SK-N-SH (cell line): ENCODE results near the gene EHD3.

Experiments
- EP300 ChIP-seq, 2 experiments: IDR thresholded peaks; 2 replicates each; pipeline versions ENCODE4 v1.4.0 to v1.6.1; 2012; ENCODE audit warnings: borderline replicate concordance in 1 of 2, low read depth in 1 of 2, low read length in 1 of 2
- JUND ChIP-seq: IDR thresholded peaks from 2 replicates; pipeline ENCODE4 v1.4.0; 2012
- NRF1 ChIP-seq: IDR thresholded peaks from 2 replicates; pipeline ENCODE4 v1.6.1; 2012; ENCODE audit warnings: low read depth, mild to moderate bottlenecking, low read length
- TF ChIP-seq, protein P1 (sequence below): fragments of 200-600 bp; sonication (generic); IDR thresholded peaks from 2 replicates; pipeline ENCODE4 v1.6.1; 2017; ENCODE audit warnings: antibody characterized with exemption, mild to moderate bottlenecking, moderate library complexity
- TF ChIP-seq, protein P2 (sequence below): IDR thresholded peaks from 2 replicates; pipeline ENCODE4 v1.4.0; 2012; ENCODE audit warnings: low read depth

DNA sequence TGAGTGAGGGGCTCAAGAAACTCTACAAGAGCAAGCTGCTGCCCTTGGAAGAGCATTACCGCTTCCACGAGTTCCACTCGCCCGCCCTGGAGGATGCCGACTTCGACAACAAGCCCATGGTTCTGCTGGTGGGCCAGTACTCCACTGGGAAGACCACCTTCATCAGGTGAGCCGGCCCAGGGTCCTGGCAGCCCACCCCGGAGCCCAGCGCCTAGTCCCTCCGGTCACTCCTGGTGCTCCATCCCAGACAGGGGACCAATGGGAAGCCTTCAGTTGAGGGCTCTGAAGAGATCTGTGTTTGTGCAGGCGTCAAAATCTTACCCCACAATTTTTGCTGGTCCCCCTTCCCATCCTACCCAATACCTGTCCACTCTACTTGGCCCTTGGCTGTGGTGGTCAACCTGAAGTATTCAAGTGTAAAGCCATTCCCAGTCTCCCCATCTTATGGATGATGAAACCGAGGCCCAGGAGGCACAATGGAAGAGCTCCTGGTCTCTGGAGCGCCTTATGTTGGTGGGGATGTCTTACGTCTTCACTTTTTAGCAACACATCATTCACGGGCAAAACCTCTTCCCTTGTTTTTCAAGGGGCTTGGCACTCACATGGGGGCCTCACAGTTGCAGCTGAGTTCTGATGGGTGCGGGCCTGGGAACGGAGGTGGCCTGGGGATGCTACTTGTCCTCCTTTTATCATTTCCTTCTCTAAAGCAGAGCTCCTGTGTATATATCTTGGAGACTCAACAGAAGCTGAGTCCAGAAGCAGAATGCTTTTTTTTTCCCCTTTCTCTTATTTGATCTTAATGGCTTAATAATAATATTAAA is 941 bp downstream of the EHD3 start:
- TF ChIP-seq, protein P1, sequence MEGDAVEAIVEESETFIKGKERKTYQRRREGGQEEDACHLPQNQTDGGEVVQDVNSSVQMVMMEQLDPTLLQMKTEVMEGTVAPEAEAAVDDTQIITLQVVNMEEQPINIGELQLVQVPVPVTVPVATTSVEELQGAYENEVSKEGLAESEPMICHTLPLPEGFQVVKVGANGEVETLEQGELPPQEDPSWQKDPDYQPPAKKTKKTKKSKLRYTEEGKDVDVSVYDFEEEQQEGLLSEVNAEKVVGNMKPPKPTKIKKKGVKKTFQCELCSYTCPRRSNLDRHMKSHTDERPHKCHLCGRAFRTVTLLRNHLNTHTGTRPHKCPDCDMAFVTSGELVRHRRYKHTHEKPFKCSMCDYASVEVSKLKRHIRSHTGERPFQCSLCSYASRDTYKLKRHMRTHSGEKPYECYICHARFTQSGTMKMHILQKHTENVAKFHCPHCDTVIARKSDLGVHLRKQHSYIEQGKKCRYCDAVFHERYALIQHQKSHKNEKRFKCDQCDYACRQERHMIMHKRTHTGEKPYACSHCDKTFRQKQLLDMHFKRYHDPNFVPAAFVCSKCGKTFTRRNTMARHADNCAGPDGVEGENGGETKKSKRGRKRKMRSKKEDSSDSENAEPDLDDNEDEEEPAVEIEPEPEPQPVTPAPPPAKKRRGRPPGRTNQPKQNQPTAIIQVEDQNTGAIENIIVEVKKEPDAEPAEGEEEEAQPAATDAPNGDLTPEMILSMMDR: no peak
- TF ChIP-seq, protein P2, sequence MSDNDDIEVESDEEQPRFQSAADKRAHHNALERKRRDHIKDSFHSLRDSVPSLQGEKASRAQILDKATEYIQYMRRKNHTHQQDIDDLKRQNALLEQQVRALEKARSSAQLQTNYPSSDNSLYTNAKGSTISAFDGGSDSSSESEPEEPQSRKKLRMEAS: no peak
- TF ChIP-seq NRF1: no peak
- no peak for TF ChIP-seq EP300 (IDR thresholded peaks at IDR 0.05; ENCODE audit: borderline replicate concordance in 1 of 2, low read depth in 1 of 2, low read length in 1 of 2)
- no peak for TF ChIP-seq JUND
